Activated CD4-positive, alpha-beta T cell treated with anti-CD3 and anti-CD28 coated beads, Interleukin-2, amount 50 U/mL, for 16 hours (primary cell): ENCODE data around the gene TDRD12.

Experiments
- DNase-seq: peaks from one replicate; pipeline ENCODE4 v3.0.0-alpha.2; 2020

TDRD12 gene

DNA sequence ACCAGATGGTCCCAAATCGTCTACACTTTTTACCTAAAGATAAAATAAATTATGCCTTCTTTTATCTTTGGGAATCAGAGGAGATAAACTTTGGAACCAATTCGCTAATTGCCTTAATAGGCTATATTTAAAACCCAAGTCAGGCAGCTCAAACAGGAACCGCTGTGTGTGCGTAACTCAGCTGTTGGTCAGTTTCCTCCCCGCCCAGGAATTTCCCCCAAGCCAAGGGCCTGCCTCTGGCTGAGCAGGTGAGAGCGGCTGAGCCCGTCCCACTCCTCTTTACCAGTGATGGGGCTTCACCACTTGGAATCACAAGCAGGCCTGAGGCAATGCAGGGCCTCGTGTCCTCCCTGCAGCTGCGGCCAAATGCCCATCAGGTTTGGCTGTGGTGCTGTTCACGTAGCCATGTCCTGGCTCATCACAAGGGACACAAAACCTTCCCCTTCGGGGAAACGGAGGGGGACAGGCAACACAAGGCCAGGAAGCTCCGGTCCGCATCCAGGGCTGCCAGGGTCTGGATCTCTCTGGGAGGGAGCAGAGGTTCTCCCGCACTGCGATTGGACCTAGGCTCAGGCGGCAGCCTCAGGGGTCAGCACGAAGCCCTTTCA, 150.5 kb downstream of the TDRD12 start:
- no peak for DNase-seq

DNA sequence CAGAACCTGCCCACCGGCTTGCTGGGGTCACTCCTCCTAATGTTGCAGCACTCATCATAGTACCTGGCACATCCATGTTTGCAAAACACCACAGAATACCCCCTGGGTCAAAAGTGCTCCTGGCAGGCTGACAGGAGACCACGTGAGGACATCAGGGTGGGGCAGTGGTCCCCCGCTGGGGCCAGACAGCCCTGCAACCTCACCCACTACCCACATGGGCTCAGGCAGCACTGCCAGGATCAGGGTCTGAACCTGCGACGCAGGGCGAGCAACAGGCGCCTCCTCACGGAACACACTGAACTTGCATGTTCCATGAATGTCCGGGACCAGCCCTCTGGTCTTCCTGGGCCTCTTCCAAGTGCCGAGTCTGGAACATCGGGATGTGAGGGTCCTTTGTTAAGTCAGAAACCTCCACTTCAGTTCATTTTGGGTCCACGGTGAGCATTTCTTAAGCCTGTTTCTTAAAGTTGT, 151.4 kb downstream of the TDRD12 start:
- no peak for DNase-seq

DNA sequence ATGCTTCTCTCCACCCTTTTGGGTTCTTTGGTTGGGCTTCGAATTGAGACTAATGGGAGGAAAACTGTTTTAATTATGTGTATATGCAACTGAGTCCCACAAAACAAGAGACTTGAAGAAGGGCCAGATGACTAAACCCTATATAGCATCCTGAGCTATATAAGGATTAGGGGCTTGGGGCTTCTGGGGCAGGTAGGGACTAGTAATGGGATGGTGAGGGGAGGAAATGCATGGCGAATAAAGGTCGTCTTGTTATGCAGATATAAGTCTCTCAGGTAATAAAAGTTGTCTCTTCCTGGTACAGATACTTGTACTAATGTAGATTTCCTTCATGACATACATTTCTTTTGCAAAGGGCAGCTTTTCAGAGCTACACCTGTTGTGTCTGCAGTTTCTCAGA, 152.8 kb downstream of the TDRD12 start:
- DNase-seq: no peak

DNA sequence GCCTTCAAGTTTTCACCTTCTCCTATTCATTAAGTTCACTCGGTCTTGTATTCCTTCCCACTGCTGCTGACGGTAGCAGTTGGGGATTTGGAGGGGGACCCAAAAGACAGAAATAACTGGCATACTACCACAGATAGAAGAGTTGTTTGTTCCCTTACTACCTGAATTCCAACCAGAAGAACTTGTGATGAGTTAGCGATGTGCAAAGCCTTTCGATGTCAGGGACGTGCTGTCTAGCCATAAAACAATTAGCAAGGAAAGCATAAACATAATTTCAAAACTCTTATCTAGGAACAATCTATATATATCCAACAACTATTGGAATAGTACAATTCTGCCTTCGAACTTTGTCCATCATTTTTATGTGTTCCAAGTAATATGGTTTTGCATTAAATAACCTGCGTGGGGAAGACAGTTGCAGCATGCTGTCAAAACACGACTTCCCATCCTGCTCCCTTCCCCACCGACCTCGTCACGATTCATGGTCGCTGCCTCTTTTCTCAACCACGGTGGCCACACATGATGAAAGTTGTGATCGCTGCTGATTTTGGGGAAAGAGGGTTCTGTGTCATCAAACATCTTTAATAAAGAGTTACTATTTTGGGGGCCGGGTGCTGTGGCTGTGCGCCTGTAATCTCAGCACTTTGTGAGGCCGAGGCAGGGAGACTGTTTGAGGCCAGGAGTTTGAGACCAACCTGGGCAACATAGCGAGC, 153.8 kb downstream of the TDRD12 start:
- peak; percentile 5 for DNase-seq

DNA sequence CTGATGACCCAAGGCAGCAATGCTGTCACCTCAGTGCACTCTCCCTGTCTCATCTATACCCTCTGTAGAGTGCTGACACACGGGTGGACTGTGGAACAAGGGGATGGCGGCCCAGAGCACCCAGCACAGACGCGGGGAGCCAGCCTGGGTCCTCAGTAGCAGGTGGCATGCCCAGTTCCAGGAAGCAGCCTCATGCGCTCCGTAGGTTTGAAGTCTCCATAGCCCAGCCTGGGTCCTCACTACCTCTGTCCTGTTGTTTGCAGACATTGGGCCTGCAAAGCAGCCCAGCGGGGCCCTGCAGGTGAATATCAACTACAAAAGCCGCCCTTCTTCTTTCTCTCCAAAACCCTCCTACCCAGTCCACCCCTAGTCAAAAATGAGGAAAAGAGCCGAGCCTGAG, 155.0 kb downstream of the TDRD12 start:
- no peak for DNase-seq

DNA sequence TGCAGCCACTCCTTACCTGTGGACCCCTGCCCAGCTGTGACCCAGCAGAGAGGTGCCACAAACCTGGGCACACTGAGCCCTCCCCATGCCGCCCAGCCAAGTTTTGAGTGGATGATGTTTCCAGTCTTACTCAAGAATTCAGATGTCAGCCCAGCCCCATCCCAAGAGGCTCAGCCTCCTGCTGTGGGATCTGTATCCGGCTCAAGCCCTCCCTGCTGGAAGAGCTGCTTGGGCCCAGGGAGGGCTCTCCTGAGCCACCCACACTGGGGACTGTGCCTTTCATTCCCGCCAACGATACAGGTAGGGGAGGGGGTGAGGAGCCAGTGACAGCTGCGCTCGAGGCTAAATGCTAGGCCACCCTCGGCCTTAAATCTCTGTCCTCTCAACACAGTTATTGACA, 155.9 kb downstream of the TDRD12 start:
- no peak for DNase-seq

DNA sequence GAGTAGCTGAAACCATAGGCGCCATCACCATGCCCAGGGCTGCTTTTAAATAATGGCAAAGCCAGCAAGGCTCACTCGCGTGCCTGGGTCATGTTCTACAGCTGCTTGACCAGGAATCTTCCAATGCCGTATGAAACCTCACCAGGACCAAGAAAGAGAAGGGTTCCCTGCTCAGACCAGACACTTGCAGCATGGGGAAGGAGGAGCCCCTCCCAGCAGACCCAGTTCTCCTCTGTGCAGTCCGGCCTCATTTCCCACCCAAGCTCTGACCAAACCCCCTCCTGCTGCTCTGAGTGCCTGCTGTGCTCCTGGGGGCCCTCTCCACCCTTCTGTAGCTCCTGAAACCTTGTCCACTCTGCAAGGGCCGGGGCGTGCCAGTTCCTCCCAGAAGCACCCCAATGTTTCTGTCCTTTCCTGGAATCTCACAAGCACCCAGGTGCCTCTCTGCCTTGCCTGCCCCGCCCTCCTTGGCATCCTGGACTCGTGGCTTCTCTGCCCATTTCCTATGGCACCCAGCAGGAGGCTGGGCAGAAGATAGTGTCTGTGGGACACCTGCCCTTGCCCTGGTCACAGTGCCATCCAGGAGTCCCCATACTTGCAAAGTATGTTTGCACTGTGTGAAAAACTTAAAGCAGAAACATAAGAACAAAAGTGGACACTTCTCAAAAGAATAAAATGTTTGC, 156.8 kb downstream of the TDRD12 start:
- DNase-seq: no peak

DNA sequence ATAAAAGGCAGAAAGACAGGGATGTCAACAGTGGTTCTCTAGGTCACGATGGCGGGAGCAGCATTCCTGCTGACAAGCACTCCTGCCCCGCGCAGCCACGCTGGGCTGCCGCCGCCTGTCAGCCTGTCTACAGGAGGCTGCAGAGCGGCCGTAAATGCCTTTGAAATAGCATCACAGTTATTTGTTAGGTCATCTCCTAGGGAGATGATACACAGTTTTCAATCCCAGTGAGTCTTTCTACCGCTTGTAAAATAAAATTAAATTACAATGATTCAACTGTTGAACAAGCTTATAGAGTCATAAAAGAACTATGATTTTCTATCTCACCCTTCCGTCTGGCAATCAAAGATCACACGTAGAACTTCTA, 157.3 kb downstream of the TDRD12 start:
- DNase-seq: no peak
